Activated CD8-positive, alpha-beta memory T cell treated with anti-CD3 and anti-CD28 coated beads for 24 hours (primary cell): ENCODE results near the gene NECTIN4.
"Not testable (repeated sequence)": the region's sequence is repeated elsewhere in the genome, so short reads cannot be mapped to it uniquely, and the experiment has no call there.

ENCODE experiments used
- DNase-seq: peaks from one replicate; pipeline ENCODE4 v3.0.0-alpha.2; 2020

Gene NECTIN4

DNA sequence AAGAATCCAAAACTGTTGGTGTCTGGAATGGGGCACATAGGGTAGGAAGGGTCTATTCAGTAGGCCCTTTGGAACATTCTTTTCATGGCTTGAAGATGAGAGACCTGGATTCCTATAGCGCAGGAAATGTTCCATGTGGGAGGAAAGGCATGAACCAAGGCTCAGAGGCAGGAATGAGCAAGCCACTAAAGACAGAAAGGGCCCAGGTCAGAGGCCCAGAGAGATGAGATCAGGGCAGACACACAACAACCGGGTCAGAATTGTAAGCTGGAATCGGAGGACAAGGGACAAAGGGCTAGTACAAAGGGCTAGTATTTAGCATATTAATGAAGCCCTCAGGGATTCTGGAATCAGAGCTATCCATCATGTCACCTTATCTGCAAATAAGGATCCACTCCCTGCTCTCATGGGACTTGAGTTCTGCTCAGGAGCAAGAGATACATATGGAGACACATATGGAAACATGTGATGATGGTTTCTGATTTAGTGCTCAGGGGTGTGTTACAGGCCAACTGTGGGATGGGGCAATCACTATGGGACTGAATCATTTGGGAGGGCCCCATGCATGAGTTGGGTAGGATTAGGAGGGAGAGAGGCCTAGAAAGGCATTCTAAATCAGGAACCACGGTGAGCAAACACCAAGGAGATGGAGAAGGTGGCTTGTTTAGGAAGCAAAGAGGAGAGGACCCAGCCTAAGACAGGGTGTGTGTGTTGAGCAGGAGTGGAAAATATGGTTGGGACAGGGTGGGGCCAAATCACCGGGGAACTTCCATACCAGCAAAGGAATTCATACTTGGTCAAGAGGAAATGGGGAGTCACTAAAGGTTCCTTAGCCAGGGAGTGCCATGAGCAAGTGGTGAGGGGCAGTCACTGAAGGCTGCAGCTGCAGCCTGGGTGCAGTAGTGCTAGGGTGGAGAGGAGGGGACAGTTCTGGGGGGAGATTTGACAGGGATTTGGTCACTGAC lies 8.6 kb downstream of the NECTIN4 start:
- DNase-seq, result no peak

DNA sequence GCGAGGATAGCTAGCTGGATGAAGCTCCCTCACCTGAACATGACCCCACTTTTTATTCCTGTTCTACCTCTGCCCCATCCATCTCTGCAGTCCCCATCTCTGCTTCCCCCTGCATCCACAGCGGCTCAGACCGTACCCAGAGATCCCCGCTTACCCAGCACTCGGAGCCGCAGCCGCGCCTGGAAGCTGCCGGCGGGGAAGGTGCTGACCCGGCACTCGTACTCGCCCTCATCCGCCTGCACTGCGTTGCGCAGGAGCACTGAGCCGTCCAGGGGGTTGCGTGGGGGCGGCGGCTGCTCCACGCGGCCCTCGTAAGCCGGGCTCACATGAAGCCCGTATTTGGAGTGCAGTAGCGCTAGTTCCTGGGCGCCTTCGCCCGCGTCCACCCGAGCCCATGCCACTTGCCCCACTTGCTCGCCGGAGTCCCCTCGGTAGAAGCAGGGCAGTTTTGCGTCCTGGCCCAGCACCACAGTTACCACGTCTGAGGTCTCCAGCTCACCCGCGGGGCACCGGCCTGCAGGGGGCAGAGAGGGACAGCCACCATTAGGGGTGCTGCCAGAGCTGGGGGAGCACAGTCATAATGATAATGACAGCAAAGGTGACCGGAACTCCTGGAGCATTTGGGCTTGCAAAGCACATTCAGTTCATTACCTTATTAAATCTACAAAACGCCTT lies 9.8 kb downstream of the NECTIN4 start:
- DNase-seq, result no peak

GRCh38 chr1:161077426-161077825 lies 11.9 kb downstream of the NECTIN4 start:
- DNase-seq, result no peak

GRCh38 chr1:161076410-161076809 lies 12.9 kb downstream of the NECTIN4 start:
- no peak for DNase-seq

- no peak for DNase-seq
Measured at GRCh38 chr1:161074676-161075368, 14.5 kb downstream of the NECTIN4 start.

- DNase-seq, result no peak
Measured at GRCh38 chr1:161073474-161074121, 15.8 kb downstream of the NECTIN4 start.

DNA sequence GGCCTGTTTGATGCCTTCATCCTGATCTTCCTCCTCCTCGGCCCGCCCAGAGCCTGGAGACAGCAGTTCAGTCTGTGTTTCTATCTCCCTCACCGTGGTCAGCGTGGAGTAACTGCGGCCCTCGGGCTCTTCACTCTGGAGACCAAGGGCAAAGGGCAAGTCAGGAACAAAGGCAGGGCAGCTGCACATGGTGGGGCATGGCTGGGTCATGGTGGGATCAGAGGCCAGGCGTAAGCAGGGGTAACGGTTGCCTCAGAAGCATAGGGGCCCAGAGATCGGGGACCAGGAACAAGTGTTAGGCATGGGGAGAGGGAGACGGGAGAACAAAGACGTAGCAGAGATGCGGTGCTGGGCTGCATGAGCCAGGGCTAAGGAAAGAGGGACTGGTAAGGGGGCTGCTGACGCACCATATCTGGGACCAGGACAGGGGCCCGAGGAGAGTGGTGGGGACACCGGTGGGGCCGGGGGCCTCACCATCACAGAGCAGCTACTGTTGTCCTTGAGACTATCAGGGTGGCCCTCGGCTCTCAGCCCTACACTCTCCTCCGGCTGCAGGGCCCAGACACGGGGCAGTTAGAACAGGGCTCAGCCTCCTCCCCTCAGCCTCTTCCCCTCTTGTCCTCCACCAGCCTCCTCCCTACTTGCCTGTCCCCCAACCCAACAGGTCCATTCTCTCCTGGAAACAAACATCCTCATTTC lies 16.5 kb downstream of the NECTIN4 start:
- no peak for DNase-seq

GRCh38 chr1:161071886-161072371 lies 17.4 kb downstream of the NECTIN4 start:
- DNase-seq, result peak; percentile 75

DNA sequence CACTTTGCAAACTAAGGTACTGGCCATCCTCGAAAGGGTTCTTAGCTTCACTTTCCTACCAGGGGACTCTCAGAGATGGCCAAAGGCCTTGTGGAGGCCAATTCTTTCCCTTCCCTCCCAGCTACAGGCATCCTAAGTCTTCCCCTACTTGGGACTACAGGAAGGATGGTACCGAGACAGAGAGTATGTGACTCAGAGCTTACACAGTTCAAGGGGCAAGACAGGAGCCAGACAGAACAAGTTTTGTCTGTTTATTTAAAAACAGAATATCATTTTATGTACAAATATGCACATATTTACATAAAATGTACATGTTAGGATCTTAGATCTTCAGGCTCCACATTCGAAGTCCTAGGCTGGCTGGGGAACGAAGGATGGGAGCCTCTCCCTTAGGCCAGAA lies 18.6 kb downstream of the NECTIN4 start:
- DNase-seq, result no peak

DNA sequence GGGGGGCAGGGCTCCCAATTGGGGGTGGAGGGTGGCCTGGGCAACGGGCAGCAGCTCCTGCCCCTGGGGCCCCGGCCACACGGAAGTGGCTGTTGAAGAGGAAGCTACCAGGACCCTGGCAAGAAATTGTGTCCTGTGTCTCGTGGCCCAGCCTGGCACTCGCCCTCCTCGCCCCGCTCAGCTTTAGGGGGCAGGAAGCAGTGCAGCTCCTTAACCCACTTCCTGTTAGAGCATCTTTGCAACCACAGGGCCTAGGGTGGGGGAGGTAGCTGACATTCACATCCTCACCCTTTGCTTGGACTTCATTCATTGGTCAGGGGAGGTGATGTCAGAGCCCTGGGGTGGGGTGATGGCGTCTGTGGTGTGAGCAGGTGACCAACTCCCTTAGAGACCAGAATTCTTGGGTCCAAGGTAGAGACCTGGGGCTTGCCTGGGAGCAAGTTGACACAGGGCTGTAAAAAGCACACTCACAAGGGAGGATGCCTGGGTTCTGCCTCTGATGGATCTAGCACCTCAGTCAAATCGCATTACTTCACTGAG lies 19.6 kb downstream of the NECTIN4 start, which contains the start of gene ARHGAP30:
TSS of gene ARHGAP30 (minus strand) at position 161 of the 540 bp plus-strand sequence. CDS start 267 bp downstream, outside the sequence.
- DNase-seq, result peak; percentile 89

DNA sequence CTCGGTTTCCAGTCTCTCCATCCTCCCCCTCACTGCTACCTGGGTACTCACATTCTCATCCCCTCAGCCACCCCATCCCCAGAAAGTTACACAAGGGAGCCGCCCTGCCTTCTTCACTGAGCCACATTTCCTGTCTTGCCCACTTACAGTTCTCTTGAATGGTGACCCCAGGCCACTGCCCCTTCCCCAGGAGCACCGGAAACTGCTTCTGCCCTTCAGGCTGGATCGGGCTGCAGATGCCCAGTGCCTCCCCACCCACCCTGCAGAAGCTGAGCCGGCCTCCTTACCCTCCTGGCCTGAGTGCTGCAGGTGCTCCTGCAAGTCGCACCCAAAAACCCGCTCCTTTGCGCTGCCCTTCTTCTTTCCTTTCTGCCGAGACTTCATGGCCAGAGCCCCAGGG lies 20.1 kb downstream of the NECTIN4 start:
- DNase-seq, result no peak

DNA sequence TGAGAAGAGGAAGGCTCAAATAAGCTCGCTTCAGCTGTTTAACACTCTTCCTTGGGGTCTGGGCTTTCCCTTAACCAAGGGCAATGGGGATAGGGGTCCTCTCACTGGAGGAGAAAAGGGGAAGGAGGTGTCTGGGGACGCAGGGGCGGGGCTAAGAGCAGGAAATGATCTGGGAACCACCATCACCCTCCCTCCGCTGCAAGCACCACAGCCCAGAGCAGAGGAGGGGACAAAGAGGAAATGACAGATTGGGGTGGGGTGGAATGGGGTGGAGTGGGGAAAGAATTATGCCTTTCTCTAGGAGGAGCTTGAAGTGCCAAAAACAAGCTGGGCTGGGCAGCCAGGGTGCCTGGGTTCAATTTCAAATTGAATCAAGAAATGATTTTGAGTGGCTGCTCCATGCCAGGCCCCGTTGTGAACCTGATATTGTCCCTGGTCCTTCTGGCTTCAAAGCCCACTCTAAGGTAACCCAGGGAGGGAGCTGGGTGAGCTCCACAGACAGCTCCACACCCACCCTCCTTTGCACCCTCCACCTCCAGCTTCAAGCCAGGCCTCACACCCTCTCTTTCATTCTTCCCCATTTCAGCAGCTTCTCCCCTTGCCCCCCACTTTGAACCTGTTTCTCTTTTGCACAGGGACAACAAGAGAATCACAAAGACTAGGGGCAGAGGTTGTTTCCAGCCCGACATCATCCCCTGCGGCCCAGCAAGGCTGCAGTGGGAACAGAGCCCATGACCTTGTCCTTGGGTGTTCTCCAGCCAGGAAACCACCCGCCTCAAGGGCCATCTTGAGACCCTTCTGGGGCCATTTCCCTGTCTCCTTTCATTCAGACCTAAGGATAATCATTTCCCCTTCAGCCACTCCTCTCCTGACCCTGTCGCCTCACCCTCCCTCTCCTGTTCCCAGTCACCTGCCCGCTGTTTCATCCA lies 20.8 kb downstream of the NECTIN4 start:
- DNase-seq, result peak; percentile 87

GRCh38 chr1:161066694-161067093 lies 22.7 kb downstream of the NECTIN4 start:
- no peak for DNase-seq

DNA sequence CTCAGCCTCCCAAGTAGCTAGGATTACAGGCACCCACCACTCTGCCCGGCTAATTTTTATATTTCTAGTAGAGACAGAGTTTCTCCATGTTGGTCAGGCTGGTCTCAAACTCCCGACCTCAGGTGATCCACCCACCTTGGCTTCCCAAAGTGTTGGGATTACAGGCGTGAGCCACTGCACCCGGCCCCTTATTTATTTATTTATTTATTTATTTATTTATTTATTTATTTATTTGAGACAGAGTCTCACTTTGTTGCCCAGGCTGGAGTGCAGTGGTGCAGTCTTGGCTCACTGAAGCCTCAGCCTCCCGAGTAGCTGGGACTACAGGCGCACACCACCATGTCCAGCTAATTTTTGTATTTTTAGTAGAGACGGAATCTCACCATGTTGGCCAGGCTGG lies 23.7 kb downstream of the NECTIN4 start:
- not testable (repeated sequence) for DNase-seq

DNA sequence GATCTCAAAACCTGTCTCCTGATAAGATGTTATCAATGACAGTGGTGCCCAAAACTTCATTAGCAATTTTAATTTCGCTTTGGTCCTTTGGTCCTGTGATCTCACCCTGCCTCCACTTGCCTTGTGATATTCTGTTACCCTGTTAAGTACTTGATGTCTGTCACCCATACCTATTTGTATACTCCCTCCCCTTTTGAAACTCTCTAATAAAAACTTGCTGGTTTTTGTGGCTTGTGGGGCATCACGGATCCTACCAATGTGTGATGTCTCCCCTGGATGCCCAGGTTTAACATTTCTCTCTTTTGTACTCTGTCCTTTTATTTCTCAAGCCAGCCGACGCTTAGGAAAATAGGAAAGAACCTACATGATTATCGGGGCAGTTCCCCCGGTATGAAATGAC lies 25.4 kb downstream of the NECTIN4 start:
- DNase-seq, result not testable (repeated sequence)

DNA sequence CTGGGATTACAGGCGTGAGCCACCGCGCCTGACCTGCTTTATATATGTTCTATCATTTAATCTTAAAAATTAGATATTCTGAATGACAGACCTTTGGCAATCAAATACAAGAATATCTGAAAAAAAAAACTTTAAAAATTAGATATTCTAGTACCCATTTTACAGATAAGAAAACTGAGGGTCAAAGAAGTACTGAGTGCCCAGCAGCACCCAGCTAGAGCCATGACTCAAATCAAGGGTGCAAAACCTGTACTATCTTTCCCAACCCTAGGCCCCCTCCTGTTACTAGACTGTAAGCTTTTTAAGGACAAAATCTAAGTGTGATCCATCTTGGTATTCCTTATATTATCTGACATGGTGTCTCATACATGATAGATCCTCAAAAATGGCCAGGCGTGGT lies 27.9 kb downstream of the NECTIN4 start:
- DNase-seq, result no peak

- no peak for DNase-seq
Measured at GRCh38 chr1:161059293-161059692, 30.1 kb downstream of the NECTIN4 start.

- DNase-seq, result no peak
Measured at GRCh38 chr1:161054805-161055204, 34.6 kb downstream of the NECTIN4 start.

DNA sequence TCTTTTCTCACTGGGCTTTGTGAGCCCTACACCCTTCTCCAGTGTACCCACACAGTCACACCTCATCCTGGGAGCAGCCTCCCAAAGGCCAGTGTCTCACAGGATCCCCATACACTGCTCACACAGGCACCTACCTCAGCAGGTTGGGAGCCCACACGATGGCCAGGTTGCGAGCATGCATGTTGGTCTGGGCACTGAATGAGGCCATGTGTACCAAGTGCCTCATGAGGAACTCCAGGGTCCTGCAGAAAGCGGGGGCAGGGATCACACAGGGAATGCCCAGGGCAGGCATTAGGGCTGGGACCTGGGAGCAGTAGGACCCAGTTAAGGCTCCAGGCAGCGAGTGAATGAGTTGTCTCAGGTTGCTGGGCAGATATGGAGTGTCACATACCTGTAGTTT lies 35.1 kb downstream of the NECTIN4 start:
- DNase-seq, result no peak

GRCh38 chr1:161052899-161053298 lies 36.5 kb downstream of the NECTIN4 start:
- no peak for DNase-seq

- no peak for DNase-seq
Measured at GRCh38 chr1:161051219-161051618, 38.1 kb downstream of the NECTIN4 start.
